ENCODE results near the gene TMEM184B. TPM values are rescaled to one million over a fixed set of nuclear protein-coding genes. Genes with fewer than 3 reads are reported as not detected.

The TMEM184B gene
- 10 to 100 TPM; 25.4 to 40.7 (median 31.2) TPM for total RNA-seq

GRCh38 chr22:38272373-38273134 is at the start of gene TMEM184B:
TMEM184B (minus strand) TSS chr22:38273010; CDS start chr22:38247961, 25,049 bp downstream.
- in situ Hi-C loops (cut with MboI; ENCODE audit: low sequenced_read_pairs in 4 of 4), result loop anchor here in 1 of 4 donors (25.0 kb wide), 1 partner anchor 90 kb away; no protein-coding TSS in a partner anchor

GRCh38 chr22:38320605-38321402 is 48.0 kb upstream of the TMEM184B start:
- H3K36me3 ChIP-seq, result no peaks in the 10 kb centered on the region
- no peak overlapping the region for H3K4me3 ChIP-seq
- no peak overlapping the region for H3K27ac ChIP-seq
- ATAC-seq (no peak), DNase-seq (no peak)
- in situ Hi-C loops (cut with MboI; ENCODE audit: low sequenced_read_pairs in 4 of 4), result no loop called here
- intact Hi-C loops (cut with DNase I; ENCODE audit: low total_unique reads), result no loop called here
- H3K27me3 ChIP-seq, result no peaks in the 10 kb centered on the region
- H3K9me3 ChIP-seq, result no peaks in the 10 kb centered on the region
- peaks cover 10 to 12% of the 10 kb centered on the region in 2 donors for H3K4me1 ChIP-seq
- no peak for TF ChIP-seq POLR2A (IDR thresholded peaks at IDR 0.05)
- TF ChIP-seq CTCF (IDR thresholded peaks at IDR 0.05 in 4 of 5, conservative IDR thresholded peaks at IDR 0.05 in 1 of 5), result no peak

More at GRCh38 chr22:38272373-38273134, at the start of gene TMEM184B:
- TF ChIP-seq POLR2A (IDR thresholded peaks at IDR 0.05) (peak; percentile 98 to 99), CTCF (IDR thresholded peaks at IDR 0.05 in 4 of 5, conservative IDR thresholded peaks at IDR 0.05 in 1 of 5) (no peak)
- Histone ChIP-seq H3K36me3 (no peaks in the 10 kb centered on the region), H3K27ac (peak within 1 kb of the TSS; percentile 91 to 96 (median 96)), H3K4me1 (peaks cover 57 to 59% of the 10 kb centered on the region in 2 donors), H3K9me3 (no peaks in the 10 kb centered on the region), H3K4me3 (peak within 1 kb of the TSS; percentile 75 to 99 (median 86)), H3K27me3 (no peaks in the 10 kb centered on the region)
- DNase-seq (peak; percentile 33 to 72), ATAC-seq (peak; percentile 91 to 94)
- intact Hi-C loops (cut with DNase I; ENCODE audit: low total_unique reads), result loop anchor here (2.0 to 5.0 kb wide), 2 partner anchors 44 to 70 kb away; partner anchors contain the start of genes CSNK1E and MAFF

- H3K27ac ChIP-seq, result peak overlapping the region; percentile 87 to 96 (median 94)
- H3K27me3 ChIP-seq, result no peaks in the 10 kb centered on the region
- DNase-seq (no peak), ATAC-seq (no peak)
- TF ChIP-seq POLR2A (IDR thresholded peaks at IDR 0.05) (no peak), CTCF (IDR thresholded peaks at IDR 0.05 in 4 of 5, conservative IDR thresholded peaks at IDR 0.05 in 1 of 5) (no peak)
- intact Hi-C loops (cut with DNase I; ENCODE audit: low total_unique reads), result loop anchor here (5.0 kb wide), 3 partner anchors 117 to 388 kb away; partner anchors contain the start of genes GTPBP1 and MAFF
- H3K4me3 ChIP-seq, result no peak overlapping the region
- H3K9me3 ChIP-seq, result no peaks in the 10 kb centered on the region
- H3K4me1 ChIP-seq, result peaks cover 22 to 29% of the 10 kb centered on the region in 2 donors
- in situ Hi-C loops (cut with MboI; ENCODE audit: low sequenced_read_pairs in 4 of 4), result no loop called here
- no peaks in the 10 kb centered on the region for H3K36me3 ChIP-seq
Observed at GRCh38 chr22:38318792-38319773, 46.3 kb upstream of the TMEM184B start.

Data from gastrocnemius medialis (tissue), 4 donors.